GM19395 (cell line): Measurements from ENCODE around the gene SS18L1.

Source experiments
- ATAC-seq: cut with Tn5 transposase; IDR thresholded peaks from one replicate; pipeline ENCODE4 v1.9.1; 2021; ENCODE audit warnings: mild to moderate bottlenecking, moderate library complexity; ENCODE audit not compliant: unreplicated experiment

The SS18L1 gene

DNA sequence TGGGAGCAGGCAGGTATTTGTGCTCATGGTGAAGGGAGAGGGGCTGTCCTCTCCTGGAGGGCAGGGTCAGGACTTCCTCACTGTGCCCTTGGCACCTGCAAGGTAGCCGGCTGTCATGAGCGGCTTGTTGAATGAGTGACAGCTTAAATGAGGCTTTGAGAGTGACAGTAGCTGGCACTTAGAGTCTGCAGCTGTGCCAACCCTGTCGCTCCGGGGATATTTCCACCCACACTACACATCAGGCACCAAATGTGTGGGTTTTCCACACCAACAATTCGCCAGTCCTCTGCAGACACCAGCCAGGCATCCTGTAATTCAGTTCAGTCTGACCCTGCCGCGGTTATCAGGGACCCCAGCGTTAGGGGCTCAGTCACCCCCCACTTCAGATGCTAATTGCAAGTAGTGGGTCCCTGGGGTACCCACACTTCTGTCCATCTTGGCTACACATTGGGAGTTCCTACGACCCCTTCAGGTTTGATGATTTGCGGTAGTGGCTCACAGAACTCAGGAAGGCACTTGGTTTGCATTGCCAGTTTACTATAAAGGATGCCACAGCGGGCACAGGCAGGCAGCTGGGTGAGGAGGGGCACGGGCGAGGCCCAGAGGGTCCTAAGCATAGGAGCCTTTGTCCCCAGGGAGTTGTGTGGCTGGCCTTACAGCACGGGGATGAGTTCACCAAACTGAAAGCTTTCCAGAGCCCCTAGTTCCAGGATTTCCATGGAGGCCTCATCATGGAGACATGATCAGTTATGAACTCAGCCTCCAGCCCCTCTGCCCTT lies 48.4 kb downstream of the SS18L1 start:
- ATAC-seq, result no peak

DNA sequence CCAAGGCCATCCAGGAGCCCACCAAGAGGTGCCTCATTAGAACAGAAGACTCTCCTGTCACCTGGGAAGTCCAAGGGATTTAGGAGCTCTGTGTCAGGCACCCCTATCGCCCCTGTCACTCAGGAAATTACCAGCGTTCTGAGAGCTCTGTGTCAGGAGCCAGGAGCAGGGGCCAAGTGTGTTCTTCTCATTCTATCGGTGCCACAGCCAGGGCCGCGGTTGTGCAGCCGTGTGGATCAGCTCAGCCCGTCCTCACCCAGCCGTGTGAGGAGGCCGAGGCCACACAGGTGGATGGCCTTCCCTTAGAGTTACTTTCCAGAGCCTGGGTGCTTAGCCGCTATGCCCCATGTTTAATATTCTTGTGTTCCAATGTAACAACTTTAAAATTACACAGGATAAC lies 49.1 kb downstream of the SS18L1 start:
- ATAC-seq, result no peak

DNA sequence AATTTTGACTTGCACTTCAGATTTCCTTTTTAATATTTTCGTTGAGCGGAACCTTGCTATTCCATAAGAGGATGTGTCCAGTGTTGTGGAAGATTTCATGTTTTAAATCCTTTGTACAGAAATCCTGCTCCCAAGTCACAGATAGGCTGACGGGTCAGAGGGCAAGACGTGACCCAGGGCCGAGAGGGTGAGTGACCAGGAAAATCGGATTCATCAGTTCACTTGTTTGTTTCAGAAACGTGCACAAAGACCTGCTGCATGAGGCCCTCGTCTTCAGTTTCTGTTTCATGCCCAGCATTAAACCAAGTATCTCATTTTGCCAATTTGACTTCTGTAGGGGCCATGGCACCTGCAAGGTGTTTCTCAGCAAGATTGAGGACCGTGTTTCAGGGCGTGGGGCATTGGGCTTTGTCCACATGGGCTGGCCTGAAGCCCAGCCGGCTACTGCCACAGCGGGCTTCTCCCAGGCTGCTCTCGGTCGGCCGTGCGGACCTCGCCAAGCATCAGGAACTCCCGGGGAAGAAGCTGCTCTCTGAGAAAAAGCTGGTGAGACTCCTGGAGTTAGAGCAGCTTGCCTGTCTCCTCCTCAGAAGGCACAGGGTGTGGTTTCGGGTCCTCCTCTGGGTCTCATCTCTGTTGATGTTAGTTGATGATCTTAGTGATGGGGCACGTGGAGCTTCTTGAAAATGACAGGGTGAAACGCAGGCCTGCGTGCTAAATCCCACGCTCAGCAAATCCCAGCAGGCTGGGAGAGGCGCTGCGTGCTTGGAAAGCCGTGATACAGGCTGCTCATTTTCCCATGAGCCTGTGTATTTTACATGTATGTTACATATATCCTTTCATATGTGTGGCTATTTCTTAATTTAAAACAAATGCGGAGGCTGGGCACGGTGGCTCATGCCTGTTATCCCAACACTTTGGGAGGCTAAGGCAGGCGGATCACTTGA lies 49.8 kb downstream of the SS18L1 start:
- ATAC-seq, result no peak

DNA sequence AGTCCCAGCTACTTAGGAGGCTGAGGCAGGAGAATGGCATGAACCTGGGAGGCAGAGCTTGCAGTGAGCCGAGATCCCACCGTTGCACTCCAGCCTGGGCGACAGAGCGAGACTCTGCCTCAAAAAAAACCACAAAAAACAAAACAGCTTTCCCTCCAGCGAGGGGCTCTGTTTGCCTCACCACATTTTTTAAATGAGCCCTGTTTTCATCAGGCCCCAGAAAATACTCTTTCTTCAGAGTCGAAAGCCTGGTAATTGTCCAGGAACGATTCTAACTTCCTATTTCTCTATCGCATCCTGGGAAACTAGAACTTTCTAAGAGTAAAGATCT lies 51.5 kb downstream of the SS18L1 start:
- no peak for ATAC-seq

DNA sequence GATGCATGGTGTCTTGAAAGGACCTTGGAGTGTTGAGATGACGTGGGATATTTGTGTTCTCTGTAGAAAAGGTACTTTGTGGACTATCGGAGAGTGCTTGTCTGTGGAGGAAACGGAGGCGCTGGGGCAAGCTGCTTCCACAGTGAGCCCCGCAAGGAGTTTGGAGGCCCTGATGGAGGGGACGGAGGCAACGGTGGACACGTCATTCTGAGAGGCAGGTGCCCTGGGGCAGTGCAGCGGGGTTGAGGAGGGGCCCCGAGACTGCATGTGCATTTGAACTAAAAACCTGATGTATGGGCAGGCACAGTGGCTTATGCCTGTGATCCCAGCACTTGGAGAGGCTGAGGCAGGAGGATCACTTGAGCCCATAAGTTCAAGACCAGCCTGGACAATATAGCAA lies 52.2 kb downstream of the SS18L1 start:
- ATAC-seq, result no peak

DNA sequence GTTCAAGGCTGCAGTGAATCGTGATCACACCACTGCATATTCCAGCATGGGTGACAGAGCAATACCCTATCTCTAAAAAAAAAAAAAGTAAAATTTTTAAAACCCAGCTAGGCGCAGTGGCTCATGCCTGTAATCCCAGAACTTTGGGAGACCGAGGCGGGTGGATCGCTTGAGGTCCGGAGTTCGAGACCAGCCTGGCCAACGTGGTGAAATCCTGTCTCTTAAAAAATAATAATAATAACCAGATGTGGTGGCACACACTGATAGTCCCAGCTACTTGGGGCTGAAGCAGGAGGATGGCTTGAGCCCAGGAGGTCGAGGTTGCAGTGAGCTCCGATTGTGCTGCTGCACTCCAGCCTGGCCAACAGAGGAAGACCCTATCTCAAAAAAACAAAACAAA lies 52.7 kb downstream of the SS18L1 start:
- ATAC-seq, result no peak

DNA sequence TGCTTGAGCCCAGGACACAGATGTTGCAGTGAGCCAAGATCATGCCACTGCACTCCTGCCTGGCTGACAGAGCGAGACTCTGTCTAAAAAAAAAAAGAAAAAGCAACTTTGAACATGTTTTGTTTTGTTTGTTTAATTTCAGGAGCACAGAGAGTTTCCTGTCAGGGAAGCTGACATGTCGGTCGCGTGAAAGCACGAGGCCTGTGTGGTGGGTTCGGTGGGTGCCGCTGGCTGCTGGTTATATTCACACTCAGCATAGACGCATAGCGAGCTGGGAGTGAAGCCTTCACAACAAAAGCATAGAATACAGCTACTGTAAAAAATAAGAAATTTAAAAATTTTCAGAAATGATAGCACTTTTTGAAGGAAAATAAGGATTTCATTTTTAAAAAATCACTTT lies 53.7 kb downstream of the SS18L1 start:
- no peak for ATAC-seq

DNA sequence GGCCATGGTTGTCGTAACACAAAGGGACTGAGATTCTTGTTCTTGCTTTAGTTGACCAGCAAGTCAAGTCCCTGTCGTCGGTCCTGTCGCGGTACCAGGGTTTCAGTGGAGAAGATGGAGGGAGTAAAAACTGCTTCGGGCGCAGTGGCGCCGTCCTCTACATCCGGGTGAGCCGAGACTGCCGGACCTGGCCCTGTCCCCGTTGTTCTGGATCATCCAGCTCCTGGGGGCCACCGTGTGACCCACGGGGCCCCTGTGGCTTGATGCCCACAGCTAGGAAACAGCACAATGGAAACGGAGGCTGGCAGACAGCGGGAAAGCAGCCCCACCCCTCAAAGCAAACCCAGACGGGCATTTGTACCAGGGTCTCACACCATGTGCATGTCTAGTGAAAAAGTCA lies 54.2 kb downstream of the SS18L1 start:
- ATAC-seq, result no peak

DNA sequence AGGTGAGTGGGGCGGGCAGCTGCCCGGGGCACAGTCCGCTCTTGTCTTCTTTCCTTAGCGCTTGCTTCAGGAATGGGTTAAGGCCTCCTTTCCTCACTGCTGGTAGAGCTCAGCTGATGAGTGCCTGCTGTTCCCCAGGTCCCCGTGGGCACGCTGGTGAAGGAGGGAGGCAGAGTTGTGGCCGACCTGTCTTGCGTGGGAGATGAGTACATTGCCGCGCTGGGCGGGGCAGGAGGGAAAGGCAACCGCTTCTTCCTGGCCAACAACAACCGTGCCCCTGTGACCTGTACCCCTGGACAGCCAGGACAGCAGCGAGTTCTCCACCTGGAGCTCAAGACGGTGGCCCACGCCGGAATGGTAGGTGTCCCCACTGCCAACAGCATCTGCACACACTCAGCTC lies 54.9 kb downstream of the SS18L1 start:
- ATAC-seq, result no peak

DNA sequence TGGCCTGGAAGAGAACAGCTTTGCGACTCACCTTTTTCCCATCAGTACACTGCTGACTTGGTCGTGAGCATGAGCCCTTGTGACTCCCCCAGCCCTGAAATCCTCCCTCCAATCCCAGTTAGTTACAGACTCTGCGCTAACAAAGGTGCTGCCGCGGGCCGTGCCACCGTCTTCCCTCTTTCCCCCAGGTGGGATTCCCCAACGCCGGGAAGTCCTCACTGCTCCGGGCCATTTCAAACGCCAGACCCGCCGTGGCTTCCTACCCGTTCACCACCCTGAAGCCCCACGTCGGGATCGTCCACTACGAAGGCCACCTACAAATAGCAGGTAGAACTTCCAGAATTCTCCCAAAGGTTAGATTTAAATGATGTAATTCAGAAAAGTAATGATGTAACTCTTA lies 55.4 kb downstream of the SS18L1 start:
- ATAC-seq, result no peak

DNA sequence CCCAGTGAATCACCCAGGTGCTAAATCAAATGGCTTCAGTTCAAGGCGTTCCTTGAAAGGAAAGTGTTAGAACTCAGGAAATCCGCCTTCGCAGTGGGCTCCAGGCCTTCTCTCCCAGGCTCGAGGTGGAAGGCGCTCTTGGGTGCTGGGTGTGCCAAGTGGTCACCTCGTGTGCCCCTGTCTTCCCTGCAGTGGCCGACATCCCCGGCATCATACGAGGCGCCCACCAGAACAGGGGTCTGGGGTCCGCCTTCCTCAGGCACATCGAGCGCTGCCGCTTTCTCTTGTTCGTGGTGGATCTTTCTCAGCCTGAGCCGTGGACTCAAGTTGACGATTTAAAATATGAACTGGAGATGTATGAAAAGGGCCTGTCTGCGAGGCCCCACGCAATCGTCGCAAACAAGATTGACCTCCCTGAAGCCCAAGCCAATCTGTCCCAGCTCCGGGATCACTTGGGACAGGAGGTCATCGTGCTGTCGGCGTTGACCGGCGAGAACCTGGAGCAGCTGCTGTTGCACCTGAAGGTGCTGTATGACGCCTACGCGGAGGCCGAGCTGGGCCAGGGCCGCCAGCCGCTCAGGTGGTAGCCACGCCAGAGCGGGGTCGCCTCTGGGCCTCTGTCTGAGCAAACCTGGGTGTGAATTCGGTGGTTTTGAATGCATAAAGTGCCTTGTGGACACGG lies 57.1 kb downstream of the SS18L1 start:
- ATAC-seq, result no peak

DNA sequence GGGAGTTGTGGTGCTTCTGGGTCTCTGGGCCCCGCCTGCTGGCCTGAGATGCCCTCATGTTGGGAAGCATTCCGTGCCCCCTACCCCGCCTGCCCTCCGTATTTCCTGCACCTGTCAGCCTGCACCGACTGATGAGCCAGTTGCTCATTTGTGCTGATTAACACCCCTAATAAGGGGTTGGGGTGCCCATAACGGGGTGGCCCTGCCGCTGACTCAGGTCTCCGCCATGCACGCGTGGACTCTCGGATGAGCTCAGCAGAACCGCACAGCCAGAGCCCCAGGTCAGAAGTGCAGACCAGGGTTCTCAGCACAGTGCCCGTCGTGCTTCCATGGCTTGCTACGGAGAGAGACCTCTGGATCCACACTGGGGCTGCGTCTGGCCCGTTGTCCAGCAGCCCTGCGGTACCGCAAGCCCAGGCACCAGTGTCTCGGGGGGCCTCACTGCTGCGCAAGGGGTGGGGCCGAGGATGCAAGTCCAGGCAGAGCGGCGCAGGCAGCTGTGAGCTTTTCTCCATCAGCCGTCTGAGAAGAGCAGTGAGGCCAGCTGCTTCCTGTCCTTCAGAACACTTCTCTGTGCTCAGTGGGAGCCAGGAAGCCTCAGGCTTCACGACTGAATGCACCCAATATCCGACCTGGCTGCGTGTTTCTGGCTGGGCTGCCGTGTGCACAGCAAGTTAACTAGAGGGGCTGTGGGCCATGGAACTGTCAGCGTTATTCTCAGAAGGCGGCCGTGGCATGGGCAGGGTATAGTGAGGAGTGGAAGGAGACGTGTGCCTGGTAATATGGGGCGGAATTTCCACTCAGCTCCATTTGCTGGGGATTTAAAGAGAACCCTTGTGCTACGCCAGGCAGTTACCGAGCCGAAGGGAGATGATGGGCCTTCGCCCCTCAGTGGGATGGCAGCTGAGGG lies 57.9 kb downstream of the SS18L1 start:
- ATAC-seq, result no peak

DNA sequence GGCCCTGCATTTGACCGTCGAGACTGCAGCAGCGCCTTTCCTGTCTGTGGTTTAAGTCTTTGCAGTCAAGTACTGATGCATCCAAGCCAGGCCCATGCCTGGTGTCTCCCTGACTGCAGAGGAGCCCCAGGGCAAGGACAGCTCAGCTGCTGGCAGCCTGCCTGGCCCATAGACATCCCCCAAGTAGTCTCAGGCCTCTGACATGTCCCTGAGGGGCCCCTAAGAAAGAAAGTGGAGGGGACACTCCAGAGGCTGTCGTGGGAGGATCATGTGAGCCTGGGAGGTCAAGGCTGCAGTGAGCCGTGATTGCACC lies 58.5 kb downstream of the SS18L1 start:
- no peak for ATAC-seq

DNA sequence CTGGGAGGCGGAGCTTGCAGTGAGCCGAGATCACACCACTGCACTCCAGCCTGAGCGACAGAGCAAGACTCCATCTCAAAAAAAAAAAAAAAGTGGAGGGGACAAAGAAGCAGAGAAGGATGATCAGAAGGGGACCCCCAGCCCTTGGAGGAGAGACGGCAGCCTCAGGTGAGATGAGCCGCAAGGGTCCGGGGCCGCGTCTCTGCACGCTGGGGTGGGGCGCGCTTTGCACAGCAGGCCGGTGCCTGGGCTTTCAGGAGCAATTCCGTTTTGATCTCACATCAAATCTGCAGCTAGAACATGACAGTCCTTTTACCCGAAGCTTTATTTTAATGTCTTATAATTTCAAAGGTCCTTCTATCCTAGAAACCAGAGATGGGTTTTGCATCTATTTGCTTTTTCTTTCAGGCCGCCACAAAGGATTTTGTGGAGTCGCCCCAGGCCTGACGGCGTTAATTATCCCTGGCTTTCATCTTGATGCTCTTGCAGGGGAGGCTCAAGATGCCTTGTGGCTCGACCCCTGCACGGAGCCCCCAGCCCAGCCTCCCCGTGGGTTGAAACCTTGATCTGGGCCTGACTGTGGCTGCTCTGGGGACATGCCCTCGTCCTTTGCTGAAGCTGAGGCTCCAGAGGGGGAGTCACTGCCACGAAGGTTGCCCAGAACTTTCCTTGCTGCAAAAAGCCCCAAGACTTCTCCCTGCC lies 59.3 kb downstream of the SS18L1 start:
- no peak for ATAC-seq

DNA sequence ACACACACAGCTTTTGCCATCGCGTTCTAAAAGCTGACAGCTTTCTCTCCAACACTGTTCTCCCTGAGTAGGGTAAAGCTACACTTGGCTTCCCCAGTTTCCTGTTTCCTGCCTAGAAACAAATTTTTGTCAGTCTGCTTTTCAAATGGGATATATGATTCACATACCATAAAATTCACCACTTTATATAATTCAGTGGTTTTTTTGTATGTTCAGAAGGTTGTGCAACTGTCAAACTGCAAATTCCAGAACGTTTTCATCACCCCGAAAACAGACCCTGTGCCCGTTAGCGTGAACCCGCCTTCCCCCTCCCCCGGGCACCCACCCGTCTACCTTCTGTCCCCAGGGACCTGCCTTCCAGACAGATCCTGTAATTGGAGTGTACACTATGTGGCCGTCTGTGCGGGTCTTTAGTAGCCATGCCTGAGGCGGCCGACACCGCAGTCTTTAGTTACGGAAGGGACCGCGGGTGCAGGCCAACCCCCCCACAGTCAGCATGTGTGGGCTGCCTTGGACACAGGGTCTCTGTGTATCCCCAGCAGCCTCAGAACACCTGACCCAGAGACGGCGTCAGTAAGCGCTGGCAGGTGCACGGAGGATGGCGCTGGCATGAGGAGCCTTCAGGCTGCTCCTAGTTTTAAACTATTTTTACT lies 59.9 kb downstream of the SS18L1 start:
- ATAC-seq, result no peak

DNA sequence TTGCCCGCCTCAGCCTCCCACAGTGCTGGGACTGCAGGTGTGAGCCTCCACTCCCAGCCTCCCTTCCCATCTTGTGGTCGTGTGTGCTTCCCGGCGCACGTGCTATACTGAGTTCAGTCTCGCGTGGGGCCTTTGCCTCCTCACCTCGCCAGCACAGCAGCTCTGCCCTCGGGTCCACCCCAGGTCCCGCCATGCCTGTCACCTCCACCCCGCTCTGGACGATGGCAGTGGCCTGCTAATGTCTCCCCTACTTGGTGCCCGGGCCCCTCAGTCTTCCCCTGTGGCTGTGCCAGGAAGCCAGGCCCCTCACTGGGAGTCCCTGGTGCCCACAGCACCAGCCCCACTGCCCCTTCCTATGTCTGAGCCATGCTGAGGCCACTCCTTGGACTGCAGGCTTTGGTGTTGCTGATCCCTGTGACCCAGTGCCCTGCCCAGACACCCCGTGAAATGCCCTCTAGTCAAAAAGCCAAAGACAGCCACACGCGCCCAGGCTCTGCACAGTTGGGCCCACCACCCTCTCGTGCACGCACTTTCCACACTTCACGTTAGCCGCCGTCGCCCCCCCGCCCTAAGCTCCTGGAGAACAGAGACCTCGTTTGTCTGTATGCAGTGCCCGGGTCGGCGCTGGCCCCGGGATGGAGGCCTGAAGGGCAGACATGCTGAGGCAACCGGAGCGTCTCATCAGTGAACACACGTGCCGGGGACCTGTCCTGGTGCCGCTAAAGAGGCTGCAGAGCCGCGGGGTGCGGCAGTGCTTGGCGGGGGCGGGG lies 62.2 kb downstream of the SS18L1 start:
- no peak for ATAC-seq

DNA sequence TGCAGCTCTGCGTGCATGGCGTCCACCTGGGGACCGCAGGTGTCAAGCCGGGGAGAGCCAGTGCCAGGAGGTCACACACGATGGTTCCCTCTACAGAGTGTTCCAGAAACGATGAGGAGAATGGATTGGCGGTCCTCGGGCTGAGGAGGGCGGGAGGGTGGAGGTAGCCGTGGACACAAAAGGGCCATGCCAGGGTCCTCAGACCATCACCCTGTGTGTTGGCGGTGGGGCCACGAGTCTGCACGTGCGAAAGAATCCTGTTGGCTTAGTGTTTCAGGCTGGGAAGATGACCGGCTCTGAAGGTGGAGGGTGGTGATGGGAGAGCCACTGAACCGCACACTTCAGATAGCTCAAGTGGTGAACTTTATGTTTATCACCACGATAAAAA lies 62.8 kb downstream of the SS18L1 start:
- ATAC-seq, result no peak

DNA sequence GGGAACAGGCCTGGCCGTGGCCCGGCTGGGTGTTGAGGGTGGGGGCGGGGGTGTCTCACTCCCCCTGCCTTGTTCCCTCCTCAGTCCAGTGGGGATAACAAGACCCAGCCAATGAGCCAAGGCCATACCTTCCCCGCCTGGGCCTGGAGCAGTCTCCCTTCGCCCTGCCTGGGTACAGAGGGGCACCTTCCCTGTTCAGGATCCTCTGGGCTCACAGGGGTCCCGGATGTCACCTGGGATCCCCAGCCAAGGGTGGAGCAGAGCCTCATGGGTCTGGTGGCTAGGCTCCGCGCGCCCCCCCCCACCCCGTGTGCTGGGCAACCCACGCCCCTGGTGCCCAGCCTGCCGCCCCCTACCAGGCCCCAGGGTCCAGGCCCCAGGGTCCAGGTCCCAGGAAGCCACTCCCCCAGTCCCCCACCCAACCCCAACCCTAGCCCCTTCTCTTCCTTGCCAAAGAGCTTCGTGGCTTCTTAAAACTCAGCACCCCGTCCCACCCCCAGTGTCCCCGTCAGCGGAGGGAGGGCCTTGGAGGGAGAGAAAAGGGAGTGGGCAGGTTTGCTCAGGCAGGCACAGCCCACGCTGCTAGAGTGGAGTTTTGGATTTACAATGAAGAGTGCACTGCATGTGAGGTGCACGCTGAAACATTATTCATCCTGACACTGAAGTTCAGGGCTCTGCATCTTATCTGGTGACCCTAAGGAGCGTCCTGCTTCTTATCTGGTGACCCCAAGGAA lies 64.7 kb downstream of the SS18L1 start:
- ATAC-seq, result no peak
